ENCODE data around the gene UTS2B. TPM values are rescaled to one million over a fixed set of nuclear protein-coding genes. Genes with fewer than 3 reads are reported as not detected.

Gene UTS2B
- total and polyA plus RNA-seq, 9 of the 15 experiments (the other 6 are each of a cell fraction or from before 2014, with no cell fraction given) = 0.06 TPM; not detected in 8

- H3K36me3 ChIP-seq (ENCODE audit: control insufficient read depth, insufficient read depth, low read length) = peaks cover 34% of the 10 kb centered on the region
- no peaks in the 10 kb centered on the region for H3K79me2 ChIP-seq (ENCODE audit: control insufficient read depth, insufficient read depth, low read length)
- no peak overlapping the region for H3K9ac ChIP-seq (ENCODE audit: insufficient read depth in 1 of 2, low read depth in 2 of 2, low read length in 2 of 2)
- TF ChIP-seq ZNF224 (CRISPR knock-in tag; IDR thresholded peaks at IDR 0.05) = no peak
- no peak for TF ChIP-seq SMAD2 (IDR thresholded peaks at IDR 0.05; ENCODE audit: low read depth, low read length)
- peak; percentile 34; the same call in 1 of the 2 replicates for TF ChIP-seq C11orf30 (IDR thresholded peaks at IDR 0.05; ENCODE audit: low read depth)
- TF ChIP-seq MAFG (tag; conservative IDR thresholded peaks at IDR 0.05) = peak; percentile 30; the same call in 1 of the 2 replicates
- TF ChIP-seq DPF2 (IDR thresholded peaks at IDR 0.05) = no peak
- TF ChIP-seq MAFK (IDR thresholded peaks at IDR 0.05; ENCODE audit: low read length) = 0 out of 2 replicates have a peak, but pooled peaks have one; percentile 5
- no peak for TF ChIP-seq NFIX (CRISPR knock-in tag; IDR thresholded peaks at IDR 0.05; ENCODE audit: low read depth)
- no peak for TF ChIP-seq DEAF1 (CRISPR knock-in tag; IDR thresholded peaks at IDR 0.05)
- no peak for TF ChIP-seq ZNF561 (CRISPR knock-in tag; conservative IDR thresholded peaks at IDR 0.05)
- 0 out of 2 replicates have a peak, but pooled peaks have one; percentile 2 for TF ChIP-seq ZNF316 (IDR thresholded peaks at IDR 0.05)
- TF ChIP-seq ZNF644 (tag; IDR thresholded peaks at IDR 0.05; ENCODE audit: low read depth) = no peak
- H3K27me3 ChIP-seq (ENCODE audit: control insufficient read depth in 2 of 2, insufficient read depth in 2 of 2, low read length in 2 of 2) = no peaks in the 10 kb centered on the region
- H3K9me3 ChIP-seq (replicated peaks; ENCODE audit: control insufficient read depth, insufficient read depth, low read depth, low read length) = no peaks in the 10 kb centered on the region
- no peaks in the 10 kb centered on the region for H3K9me1 ChIP-seq (ENCODE audit: control insufficient read depth, insufficient read depth, low read length)
- intact Hi-C loops (cut with micrococcal nuclease) = no loop called here
- WGBS (ENCODE audit: insufficient coverage, low coverage, missing lambda C conversion rate) = 55% methylated on average over 7 of the region's 7 CpGs
- H2AFZ ChIP-seq (ENCODE audit: low read depth, low read length) = no peak overlapping the region
- DNase-seq (ENCODE audit: extremely low read depth in 1 of 4, low spot score in 3 of 4) (no peak), FAIRE-seq (no peak), ATAC-seq (peak; percentile 35; the same call in 2 of the 3 replicates)
- H3K4me2 ChIP-seq (ENCODE audit: insufficient read depth, low read length) = no peak overlapping the region
- H3K4me1 ChIP-seq (replicated peaks in 1 of 2; ENCODE audit: control insufficient read depth in 2 of 2, insufficient read depth in 2 of 2, low read length in 2 of 2) = peaks cover 0 to 2% of the 10 kb centered on the region in 2 experiments; a peak in 1 of 5 replicates
- no TSS peak for BruUV-seq (replicated peaks)
- H3K4me3 ChIP-seq = no peak overlapping the region
- CTCF ChIA-PET (ENCODE audit: low intra/inter-chr PET ratio) = no interaction called here
- in situ Hi-C loops (cut with MboI) = no loop called here
- H3K27ac ChIP-seq (ENCODE audit: extremely low read depth, low read depth, low read length) = no peak overlapping the region
- H4K20me1 ChIP-seq (replicated peaks; ENCODE audit: control insufficient read depth, insufficient read depth, low read length) = no peaks in the 10 kb centered on the region
- POLR2A ChIA-PET = no interaction called here
These were observed 46.3 kb upstream of the UTS2B start for GRCh38 chr3:191376516-191377141.

Measured in K562 (cell line).